ENCODE data around the gene PDE6A. TPM values are rescaled to one million over a fixed set of nuclear protein-coding genes. Genes with fewer than 3 reads are reported as not detected.

PDE6A gene
- total and polyA plus RNA-seq, 9 of the 15 experiments (the other 6 are each of a cell fraction or from before 2014, with no cell fraction given), result 0.01 to 0.04 (median 0.01) TPM; not detected in 6

- TF ChIP-seq AFF4 (CRISPR knock-in tag; IDR thresholded peaks at IDR 0.05) (no peak), CCAR2 (IDR thresholded peaks at IDR 0.05; ENCODE audit: low read depth, low read length) (no peak), TFAP4 (CRISPR knock-in tag; IDR thresholded peaks at IDR 0.05; ENCODE audit: borderline replicate concordance) (peak; percentile 39; the same call in 1 of the 2 replicates), ILF3 (IDR thresholded peaks at IDR 0.05; ENCODE audit: borderline replicate concordance) (no peak), ZNF217 (CRISPR knock-in tag; IDR thresholded peaks at IDR 0.05) (no peak), CSDE1 (IDR thresholded peaks at IDR 0.05) (no peak; a peak in 1 of 4 replicates), HDAC3 (IDR thresholded peaks at IDR 0.05; ENCODE audit: borderline replicate concordance, partially characterized antibody) (peak; percentile 75), POLR2B (IDR thresholded peaks at IDR 0.05; ENCODE audit: low read depth, partially characterized antibody) (peak; percentile 59), PHF20 (IDR thresholded peaks at IDR 0.05; ENCODE audit: partially characterized antibody) (no peak), MTF1 (CRISPR knock-in tag; IDR thresholded peaks at IDR 0.05; ENCODE audit: borderline replicate concordance) (no peak), RBM15 (IDR thresholded peaks at IDR 0.05; ENCODE audit: insufficient read depth, low read length) (no peak), ZBTB40 (IDR thresholded peaks at IDR 0.05) (no peak), ZBTB40 (CRISPR knock-in tag; IDR thresholded peaks at IDR 0.05) (no peak), SNAPC5 (CRISPR knock-in tag; IDR thresholded peaks at IDR 0.05) (no peak)
Measured at GRCh38 chr5:149940077-149940574, 4.5 kb downstream of the PDE6A start (continued).
